ENCODE measurements around the gene HMG20B.

DNA sequence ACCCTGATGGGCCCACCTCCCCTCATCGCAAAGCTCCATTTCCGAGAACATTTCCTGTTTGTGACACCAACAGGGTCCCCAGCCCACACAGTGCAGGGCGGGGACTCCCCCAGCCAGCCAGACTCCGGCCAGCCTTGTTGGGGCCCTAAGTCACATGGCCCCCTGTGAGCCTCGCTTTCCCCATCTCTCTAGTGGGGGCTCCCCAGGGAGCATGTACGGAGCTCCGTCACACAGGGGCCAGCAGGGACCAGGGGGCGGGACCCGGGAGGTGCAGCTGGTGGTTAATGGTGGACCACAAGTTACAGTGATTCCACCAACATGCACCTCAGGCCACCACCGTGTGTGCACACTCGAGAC is 32.2 kb downstream of the HMG20B start:
- TF ChIP-seq CTCF (IDR thresholded peaks at IDR 0.05; ENCODE audit: low read length), result no peak
- no peak for TF ChIP-seq EZH2 (optimal IDR thresholded peaks at IDR 0.05; ENCODE audit: low read depth, low read length)
- no peak for TF ChIP-seq EZH2phosphoT487 (IDR thresholded peaks at IDR 0.05; ENCODE audit: low read length)
